GM12878 (cell line): ENCODE data around the gene CHST15. TPM values are rescaled to one million over a fixed set of nuclear protein-coding genes. Genes with fewer than 3 reads are reported as not detected.

Experiments used
- ATAC-seq: fragments of 200-7000 bp; cut with Tn5 transposase; 3 replicates; pipeline ENCODE4 v1.9.1; 2020; ENCODE audit warnings: mild to moderate bottlenecking, moderate library complexity
- BruUV-seq: library from RNA; stranded (reverse); fragments of 400-500 nt; replicated peaks from 2 replicates; lab custom pipeline; 2021; lab: Mats Ljungman, UMichigan
- CTCF ChIA-PET: fragments of 300-600 bp; sonication (Branson Sonifier 250); formaldehyde crosslinking; extraction: SDS; loops from one replicate; lab custom pipeline; 2021; ENCODE audit warnings: inconsistent platforms; lab: Yijun Ruan, JAX
- POLR2A ChIA-PET: fragments of 350-600 bp; formaldehyde crosslinking; extraction: SDS; loops from one replicate; lab custom pipeline; 2021; ENCODE audit warnings: inconsistent platforms; lab: Charles Lee
- RAD21 ChIA-PET: fragments of 300-600 bp; sonication (Branson Sonifier 250); formaldehyde crosslinking; loops from one replicate; lab custom pipeline; 2023; ENCODE audit warnings: antibody characterized with exemption; ENCODE audit not compliant: unreplicated experiment; lab: Charles Lee
- SMC1A ChIA-PET: fragments of 300-600 bp; sonication (Branson Sonifier 250); formaldehyde crosslinking; loops from one replicate; lab custom pipeline; 2023; ENCODE audit not compliant: unreplicated experiment, uncharacterized antibody; lab: Charles Lee
- DNase-seq: peaks from one replicate; pipeline ENCODE4 v3.0.0-alpha.2; 2011; ENCODE audit warnings: low read depth, low spot score
- FAIRE-seq: peaks from 3 replicates; lab custom pipeline; 2011; peaks lifted over from hg19 to GRCh38; lab: Jason Lieb, UNC
- H2AFZ ChIP-seq: 2 replicates; pipeline ENCODE4 v1.6.0; 2011; ENCODE audit warnings: low read depth, low read length, control low read depth; ENCODE audit not compliant: control insufficient read depth
- H3K27ac ChIP-seq: 2 replicates; pipeline ENCODE4 v1.5.1; 2011; ENCODE audit warnings: control low read depth; ENCODE audit not compliant: control insufficient read depth, insufficient read depth
- H3K27me3 ChIP-seq, 2 experiments: replicated peaks in 1 of 2; 2 replicates each; pipeline versions ENCODE4 v1.6.0 to v1.6.1; 2011; ENCODE audit warnings: low read length in 1 of 2; ENCODE audit not compliant: control insufficient read depth in 2 of 2, insufficient read depth in 2 of 2
- H3K36me3 ChIP-seq, 2 experiments: 2 replicates each; pipeline ENCODE4 v1.5.1; 2011; ENCODE audit warnings: low read length in 1 of 2; ENCODE audit not compliant: control insufficient read depth in 2 of 2, insufficient read depth in 2 of 2
- H3K4me1 ChIP-seq: 2 replicates; pipeline ENCODE4 v1.6.1; 2011; ENCODE audit warnings: mild to moderate bottlenecking, low read length, moderate library complexity, mixed read lengths; ENCODE audit not compliant: control insufficient read depth, insufficient read depth
- H3K4me2 ChIP-seq: 2 replicates; pipeline ENCODE4 v1.6.0; 2011; ENCODE audit warnings: control low read depth; ENCODE audit not compliant: control insufficient read depth, insufficient read depth
- H3K4me3 ChIP-seq: fragments of 200-600 bp; sonication (generic); 2 replicates; pipeline ENCODE4 v1.5.1; 2016
- H3K79me2 ChIP-seq: 2 replicates; pipeline ENCODE4 v1.6.0; 2011; ENCODE audit warnings: low read length; ENCODE audit not compliant: control insufficient read depth, insufficient read depth
- H3K9ac ChIP-seq: 2 replicates; pipeline ENCODE4 v1.8.0; 2011; ENCODE audit warnings: low read length, control low read depth, mixed read lengths; ENCODE audit not compliant: control insufficient read depth, insufficient read depth
- H3K9me3 ChIP-seq: replicated peaks from 3 replicates; pipeline ENCODE4 v1.5.1; 2011; ENCODE audit warnings: mild to moderate bottlenecking, low read length; ENCODE audit not compliant: control insufficient read depth, insufficient read depth
- H4K20me1 ChIP-seq: 2 replicates; pipeline ENCODE4 v1.6.0; 2011; ENCODE audit not compliant: control insufficient read depth, insufficient read depth
- BHLHE40 ChIP-seq, 2 experiments: fragments of 450-650 bp in 1 of 2; IDR thresholded peaks; 2 replicates each; pipeline ENCODE4 v1.6.1; 2011 to 2017; ENCODE audit warnings: low read depth in 2 of 2, borderline replicate concordance in 1 of 2, improper control_type of control experiment in 1 of 2, low read length in 1 of 2, mild to moderate bottlenecking in 1 of 2
- CBFB ChIP-seq: IDR thresholded peaks from 2 replicates; pipeline ENCODE4 v1.6.1; 2016; ENCODE audit warnings: antibody characterized with exemption, low read depth
- EGR1 ChIP-seq, 2 experiments: IDR thresholded peaks; 1 replicate in 1 of 2; 2 replicates in 1 of 2; pipeline ENCODE4 v1.6.1; 2011 to 2012; ENCODE audit warnings: low read depth in 2 of 2, low read length in 2 of 2, borderline replicate concordance in 1 of 2, mild to moderate bottlenecking in 1 of 2, moderate library complexity in 1 of 2
- JUNB ChIP-seq: IDR thresholded peaks from 2 replicates; pipeline ENCODE4 v1.6.1; 2016; ENCODE audit warnings: antibody characterized with exemption, mild to moderate bottlenecking
- MEF2B ChIP-seq: fragments of 450-650 bp; IDR thresholded peaks from 2 replicates; pipeline ENCODE4 v1.6.1; 2018; ENCODE audit warnings: mild to moderate bottlenecking, moderate library complexity; ENCODE audit not compliant: partially characterized antibody, poor library complexity, severe bottlenecking
- NBN ChIP-seq: fragments of 450-650 bp; IDR thresholded peaks from 2 replicates; pipeline ENCODE4 v1.6.1; 2016
- POLR2AphosphoS2 ChIP-seq: IDR thresholded peaks from 2 replicates; pipeline ENCODE4 v1.6.1; 2011; ENCODE audit warnings: low read depth, mild to moderate bottlenecking, low read length, improper control_type of control experiment, moderate library complexity
- SREBF2 ChIP-seq: IDR thresholded peaks from 2 replicates; pipeline ENCODE4 v1.6.1; 2012; ENCODE audit warnings: mild to moderate bottlenecking, low read length
- TCF3 ChIP-seq: IDR thresholded peaks from 2 replicates; pipeline ENCODE4 v1.6.1; 2012; ENCODE audit warnings: low read depth, mild to moderate bottlenecking, low read length, borderline replicate concordance; ENCODE audit not compliant: insufficient read depth
- ZNF207 ChIP-seq: fragments of 450-650 bp; IDR thresholded peaks from 2 replicates; pipeline ENCODE4 v1.6.1; 2014; ENCODE audit warnings: antibody characterized with exemption, mild to moderate bottlenecking, borderline replicate concordance
- WGBS: methylation state at CpG from one replicate; pipeline ENCODE4 v1.1.6; 2016; ENCODE audit warnings: low lambda C conversion rate; ENCODE audit not compliant: insufficient replicate concordance, insufficient coverage; ENCODE audit errors: missing lambda C conversion rate; 5-methylcytosine and 5-hydroxymethylcytosine counted together
- in situ Hi-C: fragments of 300-500 bp; cut with MboI; formaldehyde crosslinking; loops from 9 replicates; pipeline ENCODE4 v1.14.3; 2018; ENCODE audit warnings: mixed read lengths
- intact Hi-C: fragments of 100-400 bp; cut with micrococcal nuclease; formaldehyde crosslinking; loops from one replicate; pipeline ENCODE4 v1.14.2; 2022; ENCODE audit not compliant: unreplicated experiment
- polyA plus RNA-seq, 11 experiments: library from polyadenylated mRNA; depleted of rRNA in 4 of 11; unstranded in 6 of 11; stranded (reverse) in 5 of 11; fragments of >200 nt; fragmentation: Nextera tagmentation in 4 of 11; fragmentation: Illumina TruSeq in 1 of 11; extraction: Ambion mirVana in 4 of 11; extraction: Trizol in 1 of 11; gene quantifications; 1 replicate in 1 of 11; 2 replicates in 10 of 11; pipeline versions ENCODE4 v1.2.1 to v1.2.3, GENCODE V29; 2011 to 2016; ENCODE audit warnings: inconsistent platforms in 2 of 11, missing spikeins in 2 of 11, low read depth in 1 of 11
- total RNA-seq, 4 experiments: library from RNA; depleted of rRNA in 3 of 4; stranded (reverse); fragments of >200 nt in 3 of 4; fragmentation: Illumina TruSeq in 1 of 4; extraction: Trizol in 1 of 4; gene quantifications; 2 replicates each; pipeline versions ENCODE4 v1.2.1 to v1.2.3, GENCODE V29; 2013 to 2021
- TF ChIP-seq, protein P1 (sequence below): fragments of 450-650 bp; IDR thresholded peaks from 2 replicates; pipeline ENCODE4 v1.6.1; 2016; ENCODE audit warnings: mild to moderate bottlenecking
- TF ChIP-seq, protein P2 (sequence below): fragments of 450-650 bp; IDR thresholded peaks from 2 replicates; pipeline ENCODE4 v1.6.1; 2017; ENCODE audit warnings: antibody characterized with exemption, mild to moderate bottlenecking, moderate library complexity
- TF ChIP-seq, protein P3 (sequence below): fragments of 450-650 bp; IDR thresholded peaks from 2 replicates; pipeline ENCODE4 v1.6.1; 2017; ENCODE audit warnings: borderline replicate concordance

Gene CHST15
- total and polyA plus RNA-seq, 10 of the 15 experiments (the other 5 are each of a cell fraction or from before 2014, with no cell fraction given), result 0.02 to 0.53 (median 0.05) TPM; not detected in 1

DNA sequence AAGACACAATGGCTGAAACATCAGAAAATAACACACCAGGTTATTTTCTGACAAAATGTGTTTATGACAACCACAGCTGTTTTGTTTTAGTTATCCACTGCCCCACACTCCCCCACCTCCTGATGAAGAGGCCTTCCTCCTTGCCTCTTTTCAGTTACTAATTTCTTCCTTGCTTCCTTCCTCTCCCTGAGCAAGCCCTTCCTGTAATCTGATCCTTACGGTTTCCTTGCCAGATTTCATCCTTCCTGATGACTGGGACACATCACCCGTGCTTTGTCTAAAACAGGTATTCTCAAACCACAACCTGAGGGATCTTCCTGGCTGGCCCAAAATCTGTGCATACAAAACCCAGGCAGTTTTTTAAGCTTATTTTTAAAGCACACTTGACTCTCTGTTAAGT lies 39.4 kb downstream of the CHST15 start:
- ChIA-PET SMC1A (no interaction called here), POLR2A (no interaction called here), CTCF (interaction anchor here (1.9 kb wide), 1 partner anchor 11 kb away, joined by 5 read pairs; no protein-coding TSS in a partner anchor), RAD21 (no interaction called here)
- WGBS, result 4% methylated on average over 2 of the region's 2 CpGs
- intact Hi-C loops, result no loop called here
- no TSS peak for BruUV-seq
- no peaks in the 10 kb centered on the region for H3K36me3 ChIP-seq
- no peak overlapping the region for H3K4me2 ChIP-seq
- no peaks in the 10 kb centered on the region; the same call in 2 of the 3 replicates for H3K9me3 ChIP-seq
- no peak overlapping the region for H3K27ac ChIP-seq
- H3K27me3 ChIP-seq, result peaks cover 0 to 1% of the 10 kb centered on the region in 2 experiments; a peak in 2 of 4 replicates
- H3K4me1 ChIP-seq, result no peaks in the 10 kb centered on the region
- no peak for FAIRE-seq
- TF ChIP-seq BHLHE40 (IDR thresholded peaks at IDR 0.05; ENCODE audit: borderline replicate concordance in 1 of 2, low read depth in 2 of 2, low read length in 1 of 2), result no peak
- TF ChIP-seq POLR2AphosphoS2, result no peak
- no peak for TF ChIP-seq SREBF2
- TF ChIP-seq, protein P1, sequence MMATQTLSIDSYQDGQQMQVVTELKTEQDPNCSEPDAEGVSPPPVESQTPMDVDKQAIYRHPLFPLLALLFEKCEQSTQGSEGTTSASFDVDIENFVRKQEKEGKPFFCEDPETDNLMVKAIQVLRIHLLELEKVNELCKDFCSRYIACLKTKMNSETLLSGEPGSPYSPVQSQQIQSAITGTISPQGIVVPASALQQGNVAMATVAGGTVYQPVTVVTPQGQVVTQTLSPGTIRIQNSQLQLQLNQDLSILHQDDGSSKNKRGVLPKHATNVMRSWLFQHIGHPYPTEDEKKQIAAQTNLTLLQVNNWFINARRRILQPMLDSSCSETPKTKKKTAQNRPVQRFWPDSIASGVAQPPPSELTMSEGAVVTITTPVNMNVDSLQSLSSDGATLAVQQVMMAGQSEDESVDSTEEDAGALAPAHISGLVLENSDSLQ, result no peak
- TF ChIP-seq CBFB, result no peak
- no peak for TF ChIP-seq NBN
- TF ChIP-seq JUNB, result no peak
- TF ChIP-seq, protein P2, sequence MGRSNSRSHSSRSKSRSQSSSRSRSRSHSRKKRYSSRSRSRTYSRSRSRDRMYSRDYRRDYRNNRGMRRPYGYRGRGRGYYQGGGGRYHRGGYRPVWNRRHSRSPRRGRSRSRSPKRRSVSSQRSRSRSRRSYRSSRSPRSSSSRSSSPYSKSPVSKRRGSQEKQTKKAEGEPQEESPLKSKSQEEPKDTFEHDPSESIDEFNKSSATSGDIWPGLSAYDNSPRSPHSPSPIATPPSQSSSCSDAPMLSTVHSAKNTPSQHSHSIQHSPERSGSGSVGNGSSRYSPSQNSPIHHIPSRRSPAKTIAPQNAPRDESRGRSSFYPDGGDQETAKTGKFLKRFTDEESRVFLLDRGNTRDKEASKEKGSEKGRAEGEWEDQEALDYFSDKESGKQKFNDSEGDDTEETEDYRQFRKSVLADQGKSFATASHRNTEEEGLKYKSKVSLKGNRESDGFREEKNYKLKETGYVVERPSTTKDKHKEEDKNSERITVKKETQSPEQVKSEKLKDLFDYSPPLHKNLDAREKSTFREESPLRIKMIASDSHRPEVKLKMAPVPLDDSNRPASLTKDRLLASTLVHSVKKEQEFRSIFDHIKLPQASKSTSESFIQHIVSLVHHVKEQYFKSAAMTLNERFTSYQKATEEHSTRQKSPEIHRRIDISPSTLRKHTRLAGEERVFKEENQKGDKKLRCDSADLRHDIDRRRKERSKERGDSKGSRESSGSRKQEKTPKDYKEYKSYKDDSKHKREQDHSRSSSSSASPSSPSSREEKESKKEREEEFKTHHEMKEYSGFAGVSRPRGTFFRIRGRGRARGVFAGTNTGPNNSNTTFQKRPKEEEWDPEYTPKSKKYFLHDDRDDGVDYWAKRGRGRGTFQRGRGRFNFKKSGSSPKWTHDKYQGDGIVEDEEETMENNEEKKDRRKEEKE, result no peak
- TF ChIP-seq MEF2B, result no peak
- no peak for TF ChIP-seq EGR1 (IDR thresholded peaks at IDR 0.05; ENCODE audit: borderline replicate concordance in 1 of 2, low read depth in 2 of 2, low read length in 2 of 2)
- no peak for TF ChIP-seq TCF3
- TF ChIP-seq, protein P3, sequence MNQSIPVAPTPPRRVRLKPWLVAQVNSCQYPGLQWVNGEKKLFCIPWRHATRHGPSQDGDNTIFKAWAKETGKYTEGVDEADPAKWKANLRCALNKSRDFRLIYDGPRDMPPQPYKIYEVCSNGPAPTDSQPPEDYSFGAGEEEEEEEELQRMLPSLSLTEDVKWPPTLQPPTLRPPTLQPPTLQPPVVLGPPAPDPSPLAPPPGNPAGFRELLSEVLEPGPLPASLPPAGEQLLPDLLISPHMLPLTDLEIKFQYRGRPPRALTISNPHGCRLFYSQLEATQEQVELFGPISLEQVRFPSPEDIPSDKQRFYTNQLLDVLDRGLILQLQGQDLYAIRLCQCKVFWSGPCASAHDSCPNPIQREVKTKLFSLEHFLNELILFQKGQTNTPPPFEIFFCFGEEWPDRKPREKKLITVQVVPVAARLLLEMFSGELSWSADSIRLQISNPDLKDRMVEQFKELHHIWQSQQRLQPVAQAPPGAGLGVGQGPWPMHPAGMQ, result no peak
- no peak for TF ChIP-seq ZNF207
- no peak overlapping the region for H3K9ac ChIP-seq
- no peaks in the 10 kb centered on the region for H4K20me1 ChIP-seq
- no peak overlapping the region for H3K4me3 ChIP-seq
- no peak for ATAC-seq
- in situ Hi-C loops, result no loop called here
- H3K79me2 ChIP-seq, result no peaks in the 10 kb centered on the region
- DNase-seq, result no peak
- no peak overlapping the region for H2AFZ ChIP-seq
